Measurements from ENCODE around the gene SPTLC2.

DNA sequence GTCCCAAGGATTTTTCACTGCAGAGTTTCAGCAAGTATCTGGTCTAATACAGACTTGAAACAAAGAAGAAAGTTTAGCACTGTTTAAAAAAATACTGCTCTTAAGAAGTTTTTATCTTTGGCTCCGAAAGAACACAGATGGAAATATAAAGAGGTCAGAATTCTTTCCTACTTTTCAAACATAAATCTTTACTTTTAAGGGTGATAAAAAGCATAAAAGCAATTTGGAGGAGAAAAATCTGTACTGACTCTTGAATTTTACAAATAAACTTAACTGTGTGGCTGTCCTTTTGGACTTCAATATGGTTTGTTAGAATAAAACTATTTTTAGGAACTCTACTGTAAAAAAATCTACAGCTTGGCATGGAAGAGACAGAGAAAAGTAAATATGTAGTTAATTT lies 90.2 kb downstream of the SPTLC2 start:
- TF ChIP-seq, protein P1, sequence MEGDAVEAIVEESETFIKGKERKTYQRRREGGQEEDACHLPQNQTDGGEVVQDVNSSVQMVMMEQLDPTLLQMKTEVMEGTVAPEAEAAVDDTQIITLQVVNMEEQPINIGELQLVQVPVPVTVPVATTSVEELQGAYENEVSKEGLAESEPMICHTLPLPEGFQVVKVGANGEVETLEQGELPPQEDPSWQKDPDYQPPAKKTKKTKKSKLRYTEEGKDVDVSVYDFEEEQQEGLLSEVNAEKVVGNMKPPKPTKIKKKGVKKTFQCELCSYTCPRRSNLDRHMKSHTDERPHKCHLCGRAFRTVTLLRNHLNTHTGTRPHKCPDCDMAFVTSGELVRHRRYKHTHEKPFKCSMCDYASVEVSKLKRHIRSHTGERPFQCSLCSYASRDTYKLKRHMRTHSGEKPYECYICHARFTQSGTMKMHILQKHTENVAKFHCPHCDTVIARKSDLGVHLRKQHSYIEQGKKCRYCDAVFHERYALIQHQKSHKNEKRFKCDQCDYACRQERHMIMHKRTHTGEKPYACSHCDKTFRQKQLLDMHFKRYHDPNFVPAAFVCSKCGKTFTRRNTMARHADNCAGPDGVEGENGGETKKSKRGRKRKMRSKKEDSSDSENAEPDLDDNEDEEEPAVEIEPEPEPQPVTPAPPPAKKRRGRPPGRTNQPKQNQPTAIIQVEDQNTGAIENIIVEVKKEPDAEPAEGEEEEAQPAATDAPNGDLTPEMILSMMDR (conservative IDR thresholded peaks at IDR 0.05 in 1 of 2, IDR thresholded peaks at IDR 0.05 in 1 of 2; ENCODE audit: low read depth in 1 of 2, low read length in 2 of 2): no peak
- no peak for TF ChIP-seq EZH2 (IDR thresholded peaks at IDR 0.05; ENCODE audit: low read length, missing control alignments)

Data from fibroblast of lung (primary cell).